Embryonic facial prominence (tissue), 1 donor: ENCODE measurements around the gene ZNF239.
"Not testable (repeated sequence)": the region's sequence is repeated elsewhere in the genome, so short reads cannot be mapped to it uniquely, and the experiment has no call there.

Experiments used
- DNase-seq: peaks from one replicate; pipeline ENCODE4 v3.0.0-alpha.2; 2016; ENCODE audit errors: extremely low spot score

Gene ZNF239

GRCh38 chr10:43576580-43576979, 2.2 kb upstream of the ZNF239 start:
- no peak for DNase-seq

DNA sequence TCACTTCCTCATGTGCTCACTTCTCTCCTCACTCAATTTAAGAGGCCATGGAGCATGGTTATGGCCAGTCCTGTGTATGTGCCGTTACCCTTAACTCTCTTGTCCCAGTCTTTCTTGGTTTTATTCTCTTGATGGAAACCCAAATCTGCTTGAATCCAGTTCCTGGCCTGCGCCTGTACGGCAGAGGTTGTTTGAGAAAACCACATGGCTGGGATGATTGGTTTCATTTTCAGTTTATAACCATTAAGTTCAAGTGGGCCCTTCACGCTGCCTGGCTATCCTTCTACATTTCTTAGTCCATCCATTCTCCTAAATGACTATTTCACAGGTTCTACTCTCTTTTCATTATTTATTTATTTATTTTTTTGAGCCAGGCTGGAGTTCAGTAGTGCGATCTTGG, 1.6 kb upstream of the ZNF239 start:
- no peak for DNase-seq

DNA sequence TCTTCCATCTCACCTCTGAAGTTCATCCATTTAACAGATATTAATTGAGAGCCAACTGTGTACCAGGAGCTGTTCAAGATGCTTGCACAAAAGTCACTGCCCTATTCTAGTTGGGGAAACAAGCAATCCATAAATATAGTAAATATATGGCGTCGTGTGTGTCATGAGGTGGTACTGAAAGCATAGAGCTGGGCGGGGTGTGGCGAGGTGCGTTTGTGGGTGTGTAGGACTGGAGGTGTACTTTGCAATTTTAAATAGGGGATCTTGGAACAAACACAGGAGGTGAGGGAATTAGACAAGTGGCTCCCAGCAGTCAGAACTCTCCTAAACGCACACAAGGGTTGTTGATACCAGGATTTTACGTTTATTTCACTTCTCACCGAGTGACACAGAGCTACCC, 490 bp upstream of the ZNF239 start:
- DNase-seq = no peak

GRCh38 chr10:43573250-43574000, 991 bp downstream of the ZNF239 start:
- no peak for DNase-seq

- DNase-seq = no peak
Observed at GRCh38 chr10:43570971-43571370, 3.4 kb downstream of the ZNF239 start.

GRCh38 chr10:43569681-43570080, 4.7 kb downstream of the ZNF239 start:
- no peak for DNase-seq

- DNase-seq = no peak
Observed at GRCh38 chr10:43557214-43557613, 17.2 kb downstream of the ZNF239 start.

DNA sequence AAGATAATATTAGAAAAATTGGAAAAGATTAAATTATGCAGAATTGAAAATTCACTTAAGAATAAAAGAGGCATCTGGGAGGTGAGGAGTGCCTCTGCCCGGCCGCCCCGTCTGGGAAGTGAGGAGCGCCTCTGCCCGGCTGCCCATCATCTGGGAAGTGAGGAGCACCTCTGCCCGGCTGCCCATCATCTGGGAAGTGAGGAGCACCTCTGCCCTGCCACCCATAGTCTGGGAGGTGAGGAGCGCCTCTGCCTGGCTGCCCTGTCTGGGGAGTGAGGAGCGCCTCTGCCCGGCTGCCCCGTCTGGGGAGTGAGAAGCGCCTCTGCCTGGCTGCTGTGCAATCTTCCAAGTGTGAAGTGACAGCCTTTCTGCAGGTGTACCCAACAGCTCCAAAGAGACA, 30.7 kb downstream of the ZNF239 start:
- not testable (repeated sequence) for DNase-seq

- DNase-seq = no peak
Observed at GRCh38 chr10:43524434-43525247, 49.8 kb downstream of the ZNF239 start.
